Astrocyte (in vitro differentiated cells and primary cell): ENCODE data around the gene ANXA2. TPM values are rescaled to one million over a fixed set of nuclear protein-coding genes. Genes with fewer than 3 reads are reported as not detected.
A peak's percentile ranks its signal among the peaks of the same experiment; 100 is the strongest.

Experiments
- DNase-seq: peaks from one replicate; pipeline ENCODE4 v3.0.0-alpha.2; 2010; ENCODE audit warnings: low read depth
- FAIRE-seq: peaks from 2 replicates; lab custom pipeline; 2011; peaks lifted over from hg19 to GRCh38; lab: Jason Lieb, UNC
- H2AFZ ChIP-seq: 2 replicates; pipeline ENCODE4 v1.6.0; 2012; ENCODE audit warnings: low read depth, low read length, inconsistent platforms
- H3K27ac ChIP-seq: 2 replicates; pipeline ENCODE4 v1.5.1; 2011; ENCODE audit warnings: low read depth, low read length, inconsistent platforms
- H3K27me3 ChIP-seq: 2 replicates; pipeline ENCODE4 v1.6.0; 2011; ENCODE audit warnings: low read length, inconsistent platforms; ENCODE audit not compliant: insufficient read depth
- H3K36me3 ChIP-seq: 2 replicates; pipeline ENCODE4 v1.5.1; 2011; ENCODE audit warnings: low read length, inconsistent platforms; ENCODE audit not compliant: insufficient read depth
- H3K4me1 ChIP-seq: 2 replicates; pipeline ENCODE4 v1.5.1; 2011; ENCODE audit warnings: low read length, inconsistent platforms; ENCODE audit not compliant: insufficient read depth
- H3K4me2 ChIP-seq: 2 replicates; pipeline ENCODE4 v1.6.0; 2012; ENCODE audit warnings: low read length, inconsistent platforms
- H3K4me3 ChIP-seq: 2 replicates; pipeline ENCODE4 v1.5.1; 2011; ENCODE audit warnings: low read depth, mild to moderate bottlenecking, low read length, inconsistent platforms; ENCODE audit not compliant: insufficient read depth
- H3K79me2 ChIP-seq: 2 replicates; pipeline ENCODE4 v1.6.0; 2012; ENCODE audit warnings: mild to moderate bottlenecking, low read length, inconsistent platforms; ENCODE audit not compliant: insufficient read depth
- H3K9ac ChIP-seq: 2 replicates; pipeline ENCODE4 v1.6.0; 2012; ENCODE audit warnings: mild to moderate bottlenecking, low read length, inconsistent platforms
- H3K9me3 ChIP-seq: 2 replicates; pipeline ENCODE4 v1.5.1; 2012; ENCODE audit warnings: low read depth, mild to moderate bottlenecking, low read length, inconsistent platforms; ENCODE audit not compliant: insufficient read depth
- H4K20me1 ChIP-seq: 2 replicates; pipeline ENCODE4 v1.6.0; 2012; ENCODE audit warnings: low read length, inconsistent platforms; ENCODE audit not compliant: insufficient read depth
- H3K27ac Mint-ChIP-seq: one replicate; pipeline ENCODE4 v1.8.0; 2021; ENCODE audit warnings: mild to moderate bottlenecking, mixed read lengths; ENCODE audit not compliant: unreplicated experiment
- H3K27me3 Mint-ChIP-seq: one replicate; pipeline ENCODE4 v1.8.0; 2021; ENCODE audit warnings: low read depth, mixed read lengths; ENCODE audit not compliant: unreplicated experiment
- H3K36me3 Mint-ChIP-seq: one replicate; pipeline ENCODE4 v1.8.0; 2021; ENCODE audit warnings: low read depth, mixed read lengths; ENCODE audit not compliant: unreplicated experiment
- H3K4me1 Mint-ChIP-seq: one replicate; pipeline ENCODE4 v1.8.0; 2021; ENCODE audit warnings: low read depth, mixed read lengths; ENCODE audit not compliant: unreplicated experiment
- H3K4me3 Mint-ChIP-seq: one replicate; pipeline ENCODE4 v1.8.0; 2021; ENCODE audit warnings: mild to moderate bottlenecking, moderate library complexity, mixed read lengths; ENCODE audit not compliant: unreplicated experiment
- H3K9me3 Mint-ChIP-seq: one replicate; pipeline ENCODE4 v1.8.0; 2021; ENCODE audit warnings: mild to moderate bottlenecking, mixed read lengths; ENCODE audit not compliant: unreplicated experiment
- EZH2 ChIP-seq: IDR thresholded peaks from 2 replicates; pipeline ENCODE4 v1.6.1; 2012; ENCODE audit warnings: mild to moderate bottlenecking, low read length, inconsistent platforms; ENCODE audit not compliant: insufficient read depth
- total RNA-seq: library from RNA; stranded (reverse); gene quantifications from 2 replicates; pipeline ENCODE4 v1.2.1, GENCODE V29; 2021
- TF ChIP-seq, protein P1 (sequence below): IDR thresholded peaks from 2 replicates; pipeline ENCODE4 v1.5.1; 2011; ENCODE audit warnings: low read depth, mild to moderate bottlenecking, inconsistent platforms, low read length, moderate library complexity; ENCODE audit not compliant: insufficient read depth

ANXA2 gene
- total RNA-seq, 1 donor from 2014 or later: 2,599 TPM

DNA sequence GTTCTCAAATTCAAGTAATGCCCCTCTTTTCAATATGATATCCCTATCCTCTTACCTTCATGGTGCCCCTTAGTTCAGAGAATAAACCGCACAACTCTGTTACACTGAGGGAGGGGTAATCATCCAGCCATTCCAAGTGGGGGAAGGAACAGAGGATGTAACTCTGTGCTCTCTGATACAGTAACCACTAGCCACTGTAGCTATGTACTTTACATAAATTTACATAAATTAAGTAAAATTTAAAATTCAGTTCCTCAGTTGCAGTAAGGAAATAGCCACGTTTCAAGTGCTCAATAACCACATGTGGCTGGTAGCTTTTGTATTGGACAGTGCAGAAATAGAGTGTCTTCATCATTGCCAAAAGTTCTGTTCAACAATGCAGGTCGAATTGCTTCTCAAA is 90.8 kb downstream of the ANXA2 start:
- no peaks in the 10 kb centered on the region for H3K27me3 Mint-ChIP-seq
- no peak for DNase-seq
- H3K27ac ChIP-seq: no peak overlapping the region
- no peaks in the 10 kb centered on the region for H3K9me3 ChIP-seq
- H4K20me1 ChIP-seq: no peaks in the 10 kb centered on the region
- H2AFZ ChIP-seq: no peak overlapping the region
- H3K4me1 ChIP-seq: no peaks in the 10 kb centered on the region
- no peaks in the 10 kb centered on the region for H3K36me3 Mint-ChIP-seq
- H3K4me2 ChIP-seq: no peak overlapping the region
- no peak overlapping the region for H3K4me3 Mint-ChIP-seq
- no peaks in the 10 kb centered on the region for H3K4me1 Mint-ChIP-seq
- no peak for FAIRE-seq
- peaks cover 3% of the 10 kb centered on the region for H3K9me3 Mint-ChIP-seq
- no peaks in the 10 kb centered on the region for H3K79me2 ChIP-seq
- no peak overlapping the region for H3K27ac Mint-ChIP-seq
- H3K9ac ChIP-seq: no peak overlapping the region
- TF ChIP-seq, protein P1, sequence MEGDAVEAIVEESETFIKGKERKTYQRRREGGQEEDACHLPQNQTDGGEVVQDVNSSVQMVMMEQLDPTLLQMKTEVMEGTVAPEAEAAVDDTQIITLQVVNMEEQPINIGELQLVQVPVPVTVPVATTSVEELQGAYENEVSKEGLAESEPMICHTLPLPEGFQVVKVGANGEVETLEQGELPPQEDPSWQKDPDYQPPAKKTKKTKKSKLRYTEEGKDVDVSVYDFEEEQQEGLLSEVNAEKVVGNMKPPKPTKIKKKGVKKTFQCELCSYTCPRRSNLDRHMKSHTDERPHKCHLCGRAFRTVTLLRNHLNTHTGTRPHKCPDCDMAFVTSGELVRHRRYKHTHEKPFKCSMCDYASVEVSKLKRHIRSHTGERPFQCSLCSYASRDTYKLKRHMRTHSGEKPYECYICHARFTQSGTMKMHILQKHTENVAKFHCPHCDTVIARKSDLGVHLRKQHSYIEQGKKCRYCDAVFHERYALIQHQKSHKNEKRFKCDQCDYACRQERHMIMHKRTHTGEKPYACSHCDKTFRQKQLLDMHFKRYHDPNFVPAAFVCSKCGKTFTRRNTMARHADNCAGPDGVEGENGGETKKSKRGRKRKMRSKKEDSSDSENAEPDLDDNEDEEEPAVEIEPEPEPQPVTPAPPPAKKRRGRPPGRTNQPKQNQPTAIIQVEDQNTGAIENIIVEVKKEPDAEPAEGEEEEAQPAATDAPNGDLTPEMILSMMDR: no peak
- no peak for TF ChIP-seq EZH2
- peaks cover 3% of the 10 kb centered on the region for H3K27me3 ChIP-seq
- no peak overlapping the region for H3K4me3 ChIP-seq
- no peaks in the 10 kb centered on the region for H3K36me3 ChIP-seq

DNA sequence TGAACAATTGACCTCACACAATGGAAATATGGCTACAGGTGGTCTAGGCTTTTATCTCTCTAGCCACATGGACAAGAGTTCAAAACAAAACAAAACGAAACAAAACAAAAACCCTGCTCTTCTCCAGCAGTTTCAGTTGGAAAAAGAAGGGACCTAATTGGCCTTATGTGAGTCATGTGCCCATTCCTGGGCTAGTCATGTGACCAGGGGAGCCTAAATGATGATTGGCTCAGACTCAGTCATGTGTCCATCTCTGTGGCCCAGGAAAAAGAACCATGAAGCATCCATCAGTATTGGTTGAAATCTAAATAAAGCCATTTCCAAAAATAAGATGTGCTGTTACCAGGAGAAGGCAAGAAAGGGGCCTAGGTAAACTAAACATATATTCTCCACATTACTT is 96.8 kb downstream of the ANXA2 start:
- Histone ChIP-seq H3K9me3 (no peaks in the 10 kb centered on the region), H3K27me3 (peaks cover 4% of the 10 kb centered on the region), H3K27ac (no peak overlapping the region), H4K20me1 (no peaks in the 10 kb centered on the region), H3K4me1 (peaks cover 7% of the 10 kb centered on the region), H3K4me3 (no peak overlapping the region), H3K9ac (no peak overlapping the region), H3K79me2 (no peaks in the 10 kb centered on the region), H3K4me2 (no peak overlapping the region), H2AFZ (no peak overlapping the region), H3K36me3 (no peaks in the 10 kb centered on the region)
- Mint-ChIP-seq H3K4me3 (no peak overlapping the region), H3K27ac (no peak overlapping the region), H3K36me3 (no peaks in the 10 kb centered on the region), H3K9me3 (peaks cover under 1% of the 10 kb centered on the region), H3K4me1 (no peaks in the 10 kb centered on the region), H3K27me3 (peaks cover 6% of the 10 kb centered on the region)
- DNase-seq (no peak), FAIRE-seq (no peak)
- TF ChIP-seq, protein P1: no peak
- TF ChIP-seq EZH2: no peak

DNA sequence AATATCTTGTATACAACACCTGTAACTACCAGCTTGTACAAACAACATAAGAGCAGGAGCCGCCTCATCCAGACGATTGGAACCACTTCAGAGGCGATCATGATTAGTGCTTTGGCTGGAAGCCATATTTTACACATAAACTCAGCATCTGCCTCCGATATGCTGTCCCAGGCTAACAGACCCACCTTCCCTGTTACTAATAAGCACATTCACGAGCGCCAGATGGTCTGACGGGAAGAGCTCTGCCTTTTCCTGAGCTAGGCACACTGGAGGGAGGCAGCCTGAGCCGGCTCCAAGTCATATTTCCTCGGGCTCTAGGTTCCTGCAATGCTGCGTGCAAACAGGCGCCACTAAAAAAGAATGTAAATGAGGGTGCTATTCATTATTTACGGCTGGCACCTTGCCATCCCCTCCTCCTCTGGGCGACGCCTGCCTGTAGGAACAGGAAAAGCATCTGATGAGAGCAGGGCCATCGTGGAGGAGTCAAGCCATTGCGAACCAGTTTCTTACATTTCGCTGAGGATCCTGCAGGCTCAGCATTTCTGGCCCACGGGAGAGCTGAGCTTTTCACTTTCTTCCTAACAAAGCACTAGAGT is 98.2 kb downstream of the ANXA2 start:
- H3K9me3 Mint-ChIP-seq: peaks cover 6% of the 10 kb centered on the region
- DNase-seq: peak; percentile 23
- Histone ChIP-seq H4K20me1 (no peaks in the 10 kb centered on the region), H3K4me2 (peak overlapping the region; percentile 49), H2AFZ (peak overlapping the region; percentile 14), H3K9me3 (no peaks in the 10 kb centered on the region), H3K79me2 (no peaks in the 10 kb centered on the region), H3K9ac (no peak overlapping the region), H3K4me1 (peaks cover 7% of the 10 kb centered on the region), H3K36me3 (no peaks in the 10 kb centered on the region), H3K27me3 (peaks cover 4% of the 10 kb centered on the region), H3K27ac (no peak overlapping the region), H3K4me3 (no peak overlapping the region)
- H3K4me1 Mint-ChIP-seq: no peaks in the 10 kb centered on the region
- H3K27me3 Mint-ChIP-seq: peaks cover 6% of the 10 kb centered on the region
- TF ChIP-seq EZH2: no peak
- TF ChIP-seq, protein P1: peak; percentile 27
- no peak overlapping the region for H3K27ac Mint-ChIP-seq
- H3K4me3 Mint-ChIP-seq: no peak overlapping the region
- no peak for FAIRE-seq
- H3K36me3 Mint-ChIP-seq: no peaks in the 10 kb centered on the region
